Stomach (tissue), 9 donors: Measurements from ENCODE around the gene CCDC88B. TPM values are rescaled to one million over a fixed set of nuclear protein-coding genes. Genes with fewer than 3 reads are reported as not detected.
"Not testable (repeated sequence)": the region's sequence is repeated elsewhere in the genome, so short reads cannot be mapped to it uniquely, and the experiment has no call there.

Experiments
- DNase-seq, 2 donors: peaks; one replicate each; pipeline versions ENCODE4 v3.0.0 to v3.0.0-alpha.2; 2013 to 2019
- H3K27ac ChIP-seq, 5 donors: fragments of 200-600 bp in 4 of 5; sonication (generic) in 4 of 5; one replicate each; pipeline ENCODE4 v1.5.1; 2013 to 2019; ENCODE audit warnings: mild to moderate bottlenecking in 1 of 5, moderate library complexity in 1 of 5
- H3K27me3 ChIP-seq, 3 donors: fragments of 200-600 bp; sonication (generic); one replicate each; pipeline ENCODE4 v1.5.1; 2017 to 2019; ENCODE audit warnings: mixed run types in 1 of 3
- H3K36me3 ChIP-seq, 4 donors: fragments of 200-600 bp; sonication (generic); 1 replicate in 3 of 4; 2 replicates in 1 of 4; pipeline ENCODE4 v1.5.1; 2016 to 2019
- H3K4me1 ChIP-seq, 4 donors: fragments of 200-600 bp; sonication (generic); one replicate each; pipeline ENCODE4 v1.5.1; 2016 to 2019
- H3K4me3 ChIP-seq, 4 donors: fragments of 200-600 bp; sonication (generic) in 3 of 4; one replicate each; pipeline ENCODE4 v1.5.1; 2016 to 2019; ENCODE audit warnings: mild to moderate bottlenecking in 1 of 4
- H3K9me3 ChIP-seq, 4 donors: fragments of 200-600 bp; sonication (generic); one replicate each; pipeline ENCODE4 v1.5.1; 2016 to 2019
- EP300 ChIP-seq: sonication (generic); formaldehyde crosslinking; IDR thresholded peaks from one replicate; pipeline ENCODE4 v1.6.1; 2017; ENCODE audit warnings: antibody characterized with exemption
- POLR2A ChIP-seq, 4 donors: fragments of 450-650 bp; IDR thresholded peaks; one replicate each; pipeline ENCODE4 v1.6.1; 2016; ENCODE audit warnings: antibody characterized with exemption in 4 of 4, control low read depth in 2 of 4, mild to moderate bottlenecking in 1 of 4, moderate library complexity in 1 of 4
- POLR2AphosphoS5 ChIP-seq, 3 donors: sonication (generic); formaldehyde crosslinking; IDR thresholded peaks; one replicate each; pipeline ENCODE4 v1.6.1; 2016; ENCODE audit warnings: antibody characterized with exemption in 3 of 3
- WGBS, 5 donors: extraction: QIAGEN DNeasy Blood & Tissue Kit in 3 of 5; methylation state at CpG; one replicate each; pipeline versions ENCODE4 v1.1.5 to v1.1.7; 2013 to 2018; 5-methylcytosine and 5-hydroxymethylcytosine counted together
- intact Hi-C: fragments of 100-400 bp; cut with DNase I; formaldehyde crosslinking; loops from one replicate; pipeline ENCODE4 v1.15.1; 2023; ENCODE audit warnings: low total_unique reads
- polyA plus RNA-seq, 3 donors: library from polyadenylated mRNA; stranded (reverse); fragments of 200-250 nt; gene quantifications; one replicate each; pipeline ENCODE4 v1.2.3, GENCODE V29; 2013
- total RNA-seq, 5 donors: library from RNA; depleted of rRNA; stranded (reverse); fragments of >200 nt; gene quantifications; one replicate each; pipeline versions ENCODE4 v1.1.0 to v1.2.3, GENCODE V29; 2014 to 2016
- TF ChIP-seq, protein P1 (sequence below), 7 experiments: fragments of 450-650 bp in 4 of 7; fragments of 200-600 bp in 3 of 7; sonication (generic) in 3 of 7; IDR thresholded peaks; one replicate each; pipeline ENCODE4 v1.5.1; 2016 to 2019; ENCODE audit warnings: antibody characterized with exemption in 7 of 7, control low read depth in 2 of 7, mild to moderate bottlenecking in 1 of 7
- donor health status: healthy with polysubstance abuse.
- donor health status: Bipolar disorder and iron deficiency.
- donor health status: healthy.

The CCDC88B gene
- total and polyA plus RNA-seq, 8 donors, result 1.8 to 137 (median 37.0) TPM

DNA sequence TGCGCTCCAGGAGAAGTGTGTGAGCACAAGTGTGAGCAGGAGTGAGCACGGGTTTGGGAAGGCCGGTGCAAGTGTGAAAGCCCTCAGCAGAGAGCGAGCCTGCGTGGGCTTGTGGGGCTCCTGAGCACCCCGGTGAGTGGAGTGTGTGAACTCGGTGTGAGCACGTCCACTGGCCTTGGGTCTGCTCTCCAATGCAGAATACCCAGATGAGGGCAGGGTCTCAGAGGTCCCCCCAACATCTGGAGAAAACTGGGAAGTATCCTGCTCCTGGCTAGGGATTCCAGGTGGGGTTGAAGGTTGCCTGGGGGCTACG, 33.5 kb upstream of the CCDC88B start:
- Histone ChIP-seq H3K4me3 (peak overlapping the region; percentile 64 to 82 (median 76)), H3K27ac (peak overlapping the region; percentile 95 to 97 (median 96)), H3K9me3 (no peaks in the 10 kb centered on the region), H3K4me1 (peaks cover 24 to 42% (median 36%) of the 10 kb centered on the region in 4 donors), H3K36me3 (peaks cover 0 to 14% (median 10%) of the 10 kb centered on the region in 4 donors), H3K27me3 (peaks cover 0 to 23% (median 0%) of the 10 kb centered on the region in 3 donors)
- intact Hi-C loops, result no loop called here
- no peak for DNase-seq
- TF ChIP-seq POLR2A (IDR thresholded peaks at IDR 0.05) (no peak), EP300 (no peak), POLR2AphosphoS5 (IDR thresholded peaks at IDR 0.05) (no peak)
- TF ChIP-seq, protein P1, sequence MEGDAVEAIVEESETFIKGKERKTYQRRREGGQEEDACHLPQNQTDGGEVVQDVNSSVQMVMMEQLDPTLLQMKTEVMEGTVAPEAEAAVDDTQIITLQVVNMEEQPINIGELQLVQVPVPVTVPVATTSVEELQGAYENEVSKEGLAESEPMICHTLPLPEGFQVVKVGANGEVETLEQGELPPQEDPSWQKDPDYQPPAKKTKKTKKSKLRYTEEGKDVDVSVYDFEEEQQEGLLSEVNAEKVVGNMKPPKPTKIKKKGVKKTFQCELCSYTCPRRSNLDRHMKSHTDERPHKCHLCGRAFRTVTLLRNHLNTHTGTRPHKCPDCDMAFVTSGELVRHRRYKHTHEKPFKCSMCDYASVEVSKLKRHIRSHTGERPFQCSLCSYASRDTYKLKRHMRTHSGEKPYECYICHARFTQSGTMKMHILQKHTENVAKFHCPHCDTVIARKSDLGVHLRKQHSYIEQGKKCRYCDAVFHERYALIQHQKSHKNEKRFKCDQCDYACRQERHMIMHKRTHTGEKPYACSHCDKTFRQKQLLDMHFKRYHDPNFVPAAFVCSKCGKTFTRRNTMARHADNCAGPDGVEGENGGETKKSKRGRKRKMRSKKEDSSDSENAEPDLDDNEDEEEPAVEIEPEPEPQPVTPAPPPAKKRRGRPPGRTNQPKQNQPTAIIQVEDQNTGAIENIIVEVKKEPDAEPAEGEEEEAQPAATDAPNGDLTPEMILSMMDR (IDR thresholded peaks at IDR 0.05), result no peak
- WGBS, 5 donors, result 13 to 28% (median 18%) methylated on average over 8 to 9 of the region's 9 CpGs

DNA sequence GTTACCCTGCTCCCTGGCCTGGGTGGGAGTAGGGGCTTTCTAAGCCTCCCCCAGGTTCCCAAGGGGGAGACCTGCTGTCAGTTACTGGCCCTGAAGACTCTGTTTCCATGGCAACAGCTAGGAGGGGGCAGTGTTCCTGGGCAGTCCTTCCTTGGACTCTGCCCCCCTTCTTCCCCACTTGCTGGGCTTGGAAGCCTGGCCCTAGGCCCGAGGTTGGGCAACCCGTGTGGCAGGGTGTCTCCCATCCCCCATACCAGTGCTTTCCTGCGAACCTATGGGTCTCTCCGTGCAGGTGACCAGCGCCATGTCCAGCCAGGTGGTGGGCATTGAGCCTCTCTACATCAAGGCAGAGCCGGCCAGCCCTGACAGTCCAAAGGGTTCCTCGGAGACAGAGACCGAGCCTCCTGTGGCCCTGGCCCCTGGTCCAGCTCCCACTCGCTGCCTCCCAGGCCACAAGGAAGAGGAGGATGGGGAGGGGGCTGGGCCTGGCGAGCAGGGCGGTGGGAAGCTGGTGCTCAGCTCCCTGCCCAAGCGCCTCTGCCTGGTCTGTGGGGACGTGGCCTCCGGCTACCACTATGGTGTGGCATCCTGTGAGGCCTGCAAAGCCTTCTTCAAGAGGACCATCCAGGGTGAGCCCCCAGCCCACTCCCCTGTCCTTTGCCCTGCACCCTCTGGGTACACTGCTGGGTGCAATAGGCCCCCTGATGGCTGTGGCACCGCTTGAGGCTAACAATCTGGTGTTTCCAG, 33.0 kb upstream of the CCDC88B start:
- peak; percentile 44 to 64 for DNase-seq
- Histone ChIP-seq H3K36me3 (peaks cover 0 to 14% (median 10%) of the 10 kb centered on the region in 4 donors), H3K27ac (peak overlapping the region; percentile 95 to 97 (median 96)), H3K9me3 (no peaks in the 10 kb centered on the region), H3K27me3 (peaks cover 0 to 18% (median 0%) of the 10 kb centered on the region in 3 donors), H3K4me1 (peaks cover 24 to 42% (median 34%) of the 10 kb centered on the region in 4 donors), H3K4me3 (peak overlapping the region; percentile 64 to 82 (median 76))
- intact Hi-C loops, result no loop called here
- WGBS, 5 donors, result 69 to 84% (median 74%) methylated on average over 5 to 15 of the region's 15 CpGs
- TF ChIP-seq POLR2AphosphoS5 (IDR thresholded peaks at IDR 0.05), result no peak
- TF ChIP-seq POLR2A (IDR thresholded peaks at IDR 0.05), result no peak
- TF ChIP-seq, protein P1 (IDR thresholded peaks at IDR 0.05), result no peak
- TF ChIP-seq EP300, result no peak

DNA sequence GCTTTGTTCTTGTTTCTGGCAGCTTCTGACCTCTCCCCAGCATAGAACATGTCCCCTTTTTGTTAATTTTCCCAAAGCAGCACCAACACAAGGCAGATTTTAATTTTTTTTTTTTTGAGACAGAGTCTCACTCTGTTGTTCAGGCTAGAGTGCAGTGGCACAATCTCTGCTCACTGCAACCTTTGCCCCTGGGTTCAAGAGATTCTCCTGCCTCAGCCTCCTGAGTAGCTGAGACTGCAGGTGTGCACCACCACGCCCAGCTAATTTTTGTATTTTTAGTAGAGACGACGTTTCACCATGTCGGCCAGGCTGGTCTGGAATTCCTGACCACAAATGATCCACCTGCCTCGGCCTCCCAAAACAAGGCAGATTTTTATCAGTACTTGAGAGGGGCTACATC, 32.2 kb upstream of the CCDC88B start:
- WGBS, 5 donors, result 78 to 94% (median 90%) methylated on average over 5 of the region's 5 CpGs
- H3K27ac ChIP-seq, DNase-seq, H3K4me3 ChIP-seq, intact Hi-C loops, H3K9me3 ChIP-seq: not testable (repeated sequence)
- peaks cover 0 to 19% (median 12%) of the 10 kb centered on the region in 4 donors for H3K36me3 ChIP-seq
- H3K27me3 ChIP-seq, result peaks cover 0 to 10% (median 0%) of the 10 kb centered on the region in 3 donors
- peaks cover 24 to 47% (median 38%) of the 10 kb centered on the region in 4 donors for H3K4me1 ChIP-seq

DNA sequence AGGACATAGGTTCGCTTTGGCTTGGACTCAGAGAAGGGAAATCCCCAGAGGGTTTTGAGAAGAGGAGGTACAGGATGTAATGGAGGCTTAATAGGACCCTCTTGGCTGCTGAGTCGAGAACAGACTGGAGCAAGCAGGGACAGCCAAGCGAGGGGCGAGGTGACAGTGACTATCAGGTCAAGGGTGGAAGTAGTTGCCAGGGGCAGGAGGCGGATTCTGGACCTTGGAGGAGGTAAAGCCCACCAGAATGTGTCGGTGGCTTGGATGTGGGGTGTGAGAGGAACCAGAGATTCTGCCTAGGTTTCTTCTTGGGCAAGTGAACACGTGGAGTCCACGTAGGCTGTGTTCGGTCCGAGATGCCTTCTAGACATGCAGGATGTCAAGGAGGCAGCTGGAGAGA, 27.1 kb upstream of the CCDC88B start:
- DNase-seq, result no peak
- intact Hi-C loops, result no loop called here
- TF ChIP-seq, protein P1 (IDR thresholded peaks at IDR 0.05), result no peak
- TF ChIP-seq POLR2A (IDR thresholded peaks at IDR 0.05) (no peak), POLR2AphosphoS5 (IDR thresholded peaks at IDR 0.05) (no peak), EP300 (no peak)
- peak overlapping the region in 4 of 5 donors; percentile 34 to 80 (median 68) for H3K27ac ChIP-seq
- 82 to 94% (median 88%) methylated on average over 10 of the region's 10 CpGs for WGBS, 5 donors
- H3K27me3 ChIP-seq, result no peaks in the 10 kb centered on the region
- H3K36me3 ChIP-seq, result peaks cover 23 to 46% (median 36%) of the 10 kb centered on the region in 4 donors
- H3K9me3 ChIP-seq, result no peaks in the 10 kb centered on the region
- no peak overlapping the region for H3K4me3 ChIP-seq
- peaks cover 7 to 47% (median 28%) of the 10 kb centered on the region in 4 donors for H3K4me1 ChIP-seq
